ENCODE results near the gene CRYGN. TPM values are rescaled to one million over a fixed set of nuclear protein-coding genes. Genes with fewer than 3 reads are reported as not detected.

Gene CRYGN
- total and polyA plus RNA-seq, 2 experiments from 2014 or later: 0.59 to 1.5 TPM

- TF ChIP-seq EZH2phosphoT487 (IDR thresholded peaks at IDR 0.05; ENCODE audit: unreplicated experiment) (no peak), STAT1 (IDR thresholded peaks at IDR 0.05; ENCODE audit: unreplicated experiment) (no peak), CTCF (conservative IDR thresholded peaks at IDR 0.05; ENCODE audit: low read depth in 2 of 2) (no peak), POLR2AphosphoS5 (IDR thresholded peaks at IDR 0.05; ENCODE audit: low read depth) (no peak), ETS1 (IDR thresholded peaks at IDR 0.05) (no peak), CREB1 (CRISPR knock-in tag; IDR thresholded peaks at IDR 0.05; ENCODE audit: low read depth) (no peak; the same call in 1 of the 2 replicates)
Observed at GRCh38 chr7:151459726-151460473, 20.0 kb upstream of the CRYGN start (continued).

- Histone ChIP-seq H3K36me3 (ENCODE audit: insufficient read depth) (no peaks in the 10 kb centered on the region), H3F3A (replicated peaks; ENCODE audit: low read depth) (peaks cover 27% of the 10 kb centered on the region), H2AFZ (no peak overlapping the region), H3K27me3 (ENCODE audit: insufficient read depth) (no peaks in the 10 kb centered on the region), H3K79me2 (replicated peaks; ENCODE audit: insufficient read depth) (no peaks in the 10 kb centered on the region), H3K9me2 (ENCODE audit: insufficient read depth) (peaks cover 3% of the 10 kb centered on the region; the same call in 1 of the 2 replicates), H3K4me1 (ENCODE audit: insufficient read depth) (peaks cover 59% of the 10 kb centered on the region), H3K27ac (ENCODE audit: low read depth) (peak overlapping the region; percentile 61), H3K4me2 (peak overlapping the region; percentile 60), H4K20me1 (replicated peaks; ENCODE audit: insufficient read depth) (no peaks in the 10 kb centered on the region), H3K4me3 (peak overlapping the region; percentile 18; the same call in 1 of the 2 replicates)
- peak overlapping the region; percentile 25; the same call in 1 of the 3 replicates for H3K4me3 Mint-ChIP-seq
- DNase-seq (ENCODE audit: low spot score): no peak
- peaks cover 67% of the 10 kb centered on the region for H3K4me1 Mint-ChIP-seq
- no peak for ATAC-seq
- H3K36me3 Mint-ChIP-seq (ENCODE audit: low read depth): peaks cover 47% of the 10 kb centered on the region
- peaks cover 15% of the 10 kb centered on the region for H3K27me3 Mint-ChIP-seq (ENCODE audit: insufficient read depth, low read depth, poor library complexity)
- peaks cover 43% of the 10 kb centered on the region for H3K9me3 Mint-ChIP-seq
- peak overlapping the region; percentile 62; the same call in 1 of the 2 replicates for H3K27ac Mint-ChIP-seq
- TF ChIP-seq JUNB (IDR thresholded peaks at IDR 0.05; ENCODE audit: unreplicated experiment): no peak
- no peak for TF ChIP-seq POLR2AphosphoS5 (IDR thresholded peaks at IDR 0.05; ENCODE audit: low read depth)
- TF ChIP-seq STAT1 (IDR thresholded peaks at IDR 0.05; ENCODE audit: unreplicated experiment): no peak
- no peak for TF ChIP-seq ETS1 (IDR thresholded peaks at IDR 0.05)
- no peak for TF ChIP-seq REST (IDR thresholded peaks at IDR 0.05; ENCODE audit: unreplicated experiment)
- TF ChIP-seq CREB1 (CRISPR knock-in tag; IDR thresholded peaks at IDR 0.05; ENCODE audit: low read depth): no peak
- TF ChIP-seq ZNF462 (CRISPR knock-in tag; IDR thresholded peaks at IDR 0.05): no peak
Observed at GRCh38 chr7:151457534-151457933, 17.6 kb upstream of the CRYGN start.

All from GM23338 (cell line).